Activated CD8-positive, alpha-beta T cell treated with anti-CD3 and anti-CD28 coated beads, Interleukin-2, amount 10 ng/mL, durations not matched to agents 7 days and 5 days (primary cell): ENCODE measurements around the gene KREMEN2. TPM values are rescaled to one million over a fixed set of nuclear protein-coding genes. Genes with fewer than 3 reads are reported as not detected.

Experiments used
- ATAC-seq: fragments of 150-1000 bp; cut with Tn5 transposase; one replicate; pipeline ENCODE4 v1.10.0; 2021; ENCODE audit warnings: moderate library complexity
- CTCF ChIA-PET: fragments of 350-600 bp; sonication (Branson Sonifier 250); formaldehyde crosslinking; loops from one replicate; lab custom pipeline; 2021; ENCODE audit warnings: antibody characterized with exemption; lab: Charles Lee
- POLR2A ChIA-PET: fragments of 350-600 bp; sonication (Branson Sonifier 250); formaldehyde crosslinking; loops from one replicate; lab custom pipeline; 2021; ENCODE audit warnings: antibody characterized with exemption; lab: Charles Lee
- DNase-seq: peaks from one replicate; pipeline ENCODE4 v3.0.0-alpha.2; 2020
- H3K27ac Mint-ChIP-seq: one replicate; pipeline ENCODE4 v1.8.0; 2021; ENCODE audit warnings: mild to moderate bottlenecking, mixed read lengths
- H3K27me3 Mint-ChIP-seq: one replicate; pipeline ENCODE4 v1.8.0; 2021; ENCODE audit warnings: low read depth, mixed read lengths
- H3K36me3 Mint-ChIP-seq: one replicate; pipeline ENCODE4 v1.8.0; 2021; ENCODE audit warnings: low read depth, mixed read lengths
- H3K4me1 Mint-ChIP-seq: one replicate; pipeline ENCODE4 v1.8.0; 2021; ENCODE audit warnings: low read depth, mixed read lengths
- H3K4me3 Mint-ChIP-seq: one replicate; pipeline ENCODE4 v1.8.0; 2021; ENCODE audit warnings: mild to moderate bottlenecking, mixed read lengths
- H3K9me3 Mint-ChIP-seq: one replicate; pipeline ENCODE4 v1.8.0; 2022; ENCODE audit warnings: mixed read lengths; ENCODE audit not compliant: insufficient read depth
- total RNA-seq, 2 experiments: library from RNA; stranded (reverse); gene quantifications; one replicate each; pipeline ENCODE4 v1.2.3, GENCODE V29; 2021

KREMEN2 gene
- total RNA-seq, 2 experiments from 2014 or later = 0.18 TPM; not detected in 1

- Mint-ChIP-seq H3K36me3 (no peaks in the 10 kb centered on the region), H3K27me3 (peaks cover 24% of the 10 kb centered on the region), H3K9me3 (no peaks in the 10 kb centered on the region), H3K4me3 (no peak overlapping the region), H3K27ac (no peak overlapping the region), H3K4me1 (peaks cover 27% of the 10 kb centered on the region)
- ChIA-PET POLR2A (interaction anchor here (0.7 to 1.7 kb wide), 2 partner anchors 13 to 29 kb away, joined by 3 read pairs; partner anchors contain the start of gene PKMYT1), CTCF (interaction anchor here (0.7 to 11.7 kb wide), 5 partner anchors 11 to 88 kb away, joined by 3 to 213 read pairs (median 6); partner anchors contain the start of genes HCFC1R1, THOC6 and TNFRSF12A)
- ATAC-seq = no peak
- DNase-seq = no peak
Measured at GRCh38 chr16:3008690-3009037, 44.6 kb downstream of the KREMEN2 start.

- Mint-ChIP-seq H3K36me3 (no peaks in the 10 kb centered on the region), H3K4me1 (peaks cover 25% of the 10 kb centered on the region), H3K9me3 (no peaks in the 10 kb centered on the region), H3K4me3 (no peak overlapping the region), H3K27me3 (peaks cover 26% of the 10 kb centered on the region), H3K27ac (no peak overlapping the region)
- ChIA-PET POLR2A (interaction anchor here (0.9 kb wide), 1 partner anchor 11 kb away, joined by 4 read pairs; the partner anchor contains the start of gene TNFRSF12A), CTCF (interaction anchor here (1.4 to 11.7 kb wide), 2 partner anchors 21 to 120 kb away, joined by 3 to 213 read pairs; no protein-coding TSS in a partner anchor)
- ATAC-seq (no peak), DNase-seq (no peak)
Measured at GRCh38 chr16:3009568-3010390, 45.7 kb downstream of the KREMEN2 start.

GRCh38 chr16:3010510-3010909, 46.4 kb downstream of the KREMEN2 start:
- Mint-ChIP-seq H3K4me3 (no peak overlapping the region), H3K27me3 (peaks cover 26% of the 10 kb centered on the region), H3K4me1 (peaks cover 22% of the 10 kb centered on the region), H3K9me3 (no peaks in the 10 kb centered on the region), H3K36me3 (no peaks in the 10 kb centered on the region), H3K27ac (no peak overlapping the region)
- CTCF ChIA-PET = interaction anchor here (11.7 kb wide), 1 partner anchor 21 kb away, joined by 213 read pairs; no protein-coding TSS in a partner anchor
- ATAC-seq (no peak), DNase-seq (no peak)
- POLR2A ChIA-PET = interaction anchor here (0.9 kb wide), 1 partner anchor 10 kb away, joined by 4 read pairs; the partner anchor contains the start of gene TNFRSF12A

- no peaks in the 10 kb centered on the region for H3K9me3 Mint-ChIP-seq
- H3K27me3 Mint-ChIP-seq = peaks cover 21% of the 10 kb centered on the region
- peaks cover 17% of the 10 kb centered on the region for H3K4me1 Mint-ChIP-seq
- ChIA-PET CTCF (interaction anchor here (1.2 to 1.4 kb wide), 2 partner anchors 16 to 20 kb away, joined by 5 read pairs; no protein-coding TSS in a partner anchor), POLR2A (no interaction called here)
- H3K27ac Mint-ChIP-seq = no peak overlapping the region
- ATAC-seq (no peak), DNase-seq (no peak)
- H3K36me3 Mint-ChIP-seq = no peaks in the 10 kb centered on the region
- no peak overlapping the region for H3K4me3 Mint-ChIP-seq
Measured at GRCh38 chr16:3012246-3012645, 48.2 kb downstream of the KREMEN2 start.

- H3K9me3 Mint-ChIP-seq = no peaks in the 10 kb centered on the region
Measured at GRCh38 chr16:3012828-3013420, 48.8 kb downstream of the KREMEN2 start, which contains the start of gene CLDN9. Gene CLDN9, plus strand, starts transcription at chr16:3012923. Its CDS starts 440 bp downstream, at chr16:3013363.

GRCh38 chr16:3013491-3013951, 49.4 kb downstream of the KREMEN2 start:
- CTCF ChIA-PET = no interaction called here
- Mint-ChIP-seq H3K27ac (no peak overlapping the region), H3K27me3 (peaks cover 23% of the 10 kb centered on the region), H3K9me3 (no peaks in the 10 kb centered on the region), H3K4me1 (peaks cover 10% of the 10 kb centered on the region), H3K36me3 (no peaks in the 10 kb centered on the region), H3K4me3 (no peak overlapping the region)
- POLR2A ChIA-PET = no interaction called here
- no peak for ATAC-seq
- DNase-seq = no peak

More at GRCh38 chr16:3012828-3013420, 48.8 kb downstream of the KREMEN2 start, which contains the start of gene CLDN9:
- Mint-ChIP-seq H3K27ac (no peak within 1 kb of the TSS), H3K4me1 (peaks cover 11% of the 10 kb centered on the region), H3K36me3 (no peaks in the 10 kb centered on the region), H3K27me3 (peaks cover 22% of the 10 kb centered on the region), H3K4me3 (no peak within 1 kb of the TSS)
- ChIA-PET POLR2A (no interaction called here), CTCF (interaction anchor here (1.2 to 1.4 kb wide), 2 partner anchors 15 to 19 kb away, joined by 5 read pairs; no protein-coding TSS in a partner anchor)
- no peak for DNase-seq
- peak; percentile 34 for ATAC-seq

- H3K36me3 Mint-ChIP-seq = no peaks in the 10 kb centered on the region
- H3K4me3 Mint-ChIP-seq = no peak overlapping the region
- peaks cover 8% of the 10 kb centered on the region for H3K4me1 Mint-ChIP-seq
- H3K9me3 Mint-ChIP-seq = no peaks in the 10 kb centered on the region
- no peak for DNase-seq
- CTCF ChIA-PET = interaction anchor here (0.9 kb wide), 1 partner anchor 10 kb away, joined by 3 read pairs; no protein-coding TSS in a partner anchor
- no peak overlapping the region for H3K27ac Mint-ChIP-seq
- POLR2A ChIA-PET = no interaction called here
- no peak for ATAC-seq
- H3K27me3 Mint-ChIP-seq = peaks cover 27% of the 10 kb centered on the region
Measured at GRCh38 chr16:3013998-3014690, 50.1 kb downstream of the KREMEN2 start.

GRCh38 chr16:3014971-3015370, 50.9 kb downstream of the KREMEN2 start:
- H3K27ac Mint-ChIP-seq = no peak overlapping the region
- peaks cover 28% of the 10 kb centered on the region for H3K27me3 Mint-ChIP-seq
- no peaks in the 10 kb centered on the region for H3K9me3 Mint-ChIP-seq
- no peaks in the 10 kb centered on the region for H3K36me3 Mint-ChIP-seq
- POLR2A ChIA-PET = no interaction called here
- ATAC-seq (no peak), DNase-seq (no peak)
- H3K4me3 Mint-ChIP-seq = no peak overlapping the region
- CTCF ChIA-PET = interaction anchor here (0.7 to 0.9 kb wide), 3 partner anchors 11 to 334 kb away, joined by 3 read pairs; no protein-coding TSS in a partner anchor
- peaks cover 11% of the 10 kb centered on the region for H3K4me1 Mint-ChIP-seq

- no peaks in the 10 kb centered on the region for H3K9me3 Mint-ChIP-seq
- H3K27me3 Mint-ChIP-seq = peaks cover 28% of the 10 kb centered on the region
- H3K36me3 Mint-ChIP-seq = no peaks in the 10 kb centered on the region
- H3K4me3 Mint-ChIP-seq = no peak overlapping the region
- DNase-seq (no peak), ATAC-seq (no peak)
- H3K4me1 Mint-ChIP-seq = peaks cover 16% of the 10 kb centered on the region
- CTCF ChIA-PET = no interaction called here
- POLR2A ChIA-PET = no interaction called here
- H3K27ac Mint-ChIP-seq = no peak overlapping the region
Measured at GRCh38 chr16:3015865-3016521, 51.9 kb downstream of the KREMEN2 start.

- CTCF ChIA-PET = interaction anchor here (1.0 to 7.2 kb wide), 2 partner anchors 13 to 14 kb away, joined by 3 to 105 read pairs; no protein-coding TSS in a partner anchor
- Mint-ChIP-seq H3K4me3 (no peak overlapping the region), H3K9me3 (no peaks in the 10 kb centered on the region), H3K27me3 (peaks cover 24% of the 10 kb centered on the region), H3K27ac (no peak overlapping the region), H3K4me1 (peaks cover 28% of the 10 kb centered on the region), H3K36me3 (peaks cover under 1% of the 10 kb centered on the region)
- DNase-seq = no peak
- ATAC-seq = no peak
- POLR2A ChIA-PET = no interaction called here
Measured at GRCh38 chr16:3017344-3017743, 53.3 kb downstream of the KREMEN2 start.
